ENCODE results near the gene PDILT.
A peak's percentile ranks its signal among the peaks of the same experiment; 100 is the strongest.
"Not testable (repeated sequence)": the region's sequence is repeated elsewhere in the genome, so short reads cannot be mapped to it uniquely, and the experiment has no call there.

The PDILT gene

GRCh38 chr16:20424129-20424866 lies 19.8 kb upstream of the PDILT start:
- DNase-seq (ENCODE audit: low spot score) = no peak
- TF ChIP-seq CTCF (IDR thresholded peaks at IDR 0.05) = no peak
- Histone ChIP-seq H3K27ac (no peak overlapping the region), H3K4me3 (no peak overlapping the region)

- H3K27ac ChIP-seq; DNase-seq (ENCODE audit: low spot score); H3K4me3 ChIP-seq: not testable (repeated sequence)
Measured at GRCh38 chr16:20423772-20424128, 19.2 kb upstream of the PDILT start.

- not testable (repeated sequence) for H3K4me3 ChIP-seq; H3K27ac ChIP-seq; DNase-seq (ENCODE audit: low spot score)
Measured at GRCh38 chr16:20421748-20422147, 17.2 kb upstream of the PDILT start.

- not testable (repeated sequence) for H3K27ac ChIP-seq; DNase-seq (ENCODE audit: low spot score); H3K4me3 ChIP-seq
Measured at GRCh38 chr16:20419093-20419492, 14.6 kb upstream of the PDILT start.

- no peak for DNase-seq (ENCODE audit: low spot score)
Measured at GRCh38 chr16:20415541-20415940, 11.0 kb upstream of the PDILT start.

GRCh38 chr16:20411055-20411454 lies 6.5 kb upstream of the PDILT start:
- no peak for TF ChIP-seq CTCF (IDR thresholded peaks at IDR 0.05)
- H3K27ac ChIP-seq = no peak overlapping the region
- no peak overlapping the region for H3K4me3 ChIP-seq

More at GRCh38 chr16:20415541-20415940, 11.0 kb upstream of the PDILT start:
- H3K27ac ChIP-seq = no peak overlapping the region
- H3K4me3 ChIP-seq = no peak overlapping the region
- no peak for TF ChIP-seq CTCF (IDR thresholded peaks at IDR 0.05)

GRCh38 chr16:20410121-20410723 lies 5.7 kb upstream of the PDILT start:
- H3K4me3 ChIP-seq = no peak overlapping the region
- no peak for DNase-seq (ENCODE audit: low spot score)
- peak overlapping the region in 1 of 2 donors; percentile 51 for H3K27ac ChIP-seq
- no peak for TF ChIP-seq CTCF (IDR thresholded peaks at IDR 0.05)

More at GRCh38 chr16:20411055-20411454, 6.5 kb upstream of the PDILT start:
- no peak for DNase-seq (ENCODE audit: low spot score)

- TF ChIP-seq CTCF (IDR thresholded peaks at IDR 0.05) = no peak
- no peak for DNase-seq (ENCODE audit: low spot score)
- no peak within 1 kb of the TSS for H3K4me3 ChIP-seq
- H3K27ac ChIP-seq = peak within 1 kb of the TSS in 1 of 2 donors; percentile 51
Measured at GRCh38 chr16:20409398-20410120, 5.0 kb upstream of the PDILT start, which contains the start of gene ACSM5. TSS of gene ACSM5 (plus strand) at chr16:20409534. CDS start at chr16:20411485, 1,951 bp downstream.

All from coronary artery (tissue), 2 donors.